ENCODE data around the gene KCNJ11. TPM values are rescaled to one million over a fixed set of nuclear protein-coding genes. Genes with fewer than 3 reads are reported as not detected.

The KCNJ11 gene
- polyA plus RNA-seq, 1 donor from 2014 or later: 8.0 TPM

DNA sequence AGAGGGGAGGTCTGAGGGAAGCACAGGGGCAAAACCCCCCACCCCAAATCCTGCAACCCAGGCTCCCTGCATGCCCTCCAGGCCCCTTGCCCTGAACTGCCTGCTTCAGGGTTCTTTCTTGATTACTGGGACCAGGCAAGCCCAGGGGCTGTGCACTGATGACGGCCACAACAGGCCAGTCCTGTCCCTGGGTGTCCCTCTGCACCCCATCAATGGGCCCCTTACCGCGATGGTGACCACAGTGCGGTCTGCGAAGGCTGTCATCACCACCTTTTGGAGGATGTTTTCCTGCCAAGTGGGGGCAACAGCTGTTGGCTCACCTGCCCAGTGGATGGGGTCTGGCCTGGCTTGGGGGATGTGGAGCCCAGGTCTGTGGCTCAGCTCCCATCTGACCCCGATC lies 5.0 kb upstream of the KCNJ11 start:
- Histone ChIP-seq H2AFZ (ENCODE audit: low read depth, low read length) (no peak overlapping the region), H3K4me2 (ENCODE audit: low read length) (no peak overlapping the region)
- no peak for TF ChIP-seq EZH2 (IDR thresholded peaks at IDR 0.05; ENCODE audit: borderline replicate concordance, insufficient read depth, low read length, poor library complexity, severe bottlenecking)
- TF ChIP-seq, protein P1, sequence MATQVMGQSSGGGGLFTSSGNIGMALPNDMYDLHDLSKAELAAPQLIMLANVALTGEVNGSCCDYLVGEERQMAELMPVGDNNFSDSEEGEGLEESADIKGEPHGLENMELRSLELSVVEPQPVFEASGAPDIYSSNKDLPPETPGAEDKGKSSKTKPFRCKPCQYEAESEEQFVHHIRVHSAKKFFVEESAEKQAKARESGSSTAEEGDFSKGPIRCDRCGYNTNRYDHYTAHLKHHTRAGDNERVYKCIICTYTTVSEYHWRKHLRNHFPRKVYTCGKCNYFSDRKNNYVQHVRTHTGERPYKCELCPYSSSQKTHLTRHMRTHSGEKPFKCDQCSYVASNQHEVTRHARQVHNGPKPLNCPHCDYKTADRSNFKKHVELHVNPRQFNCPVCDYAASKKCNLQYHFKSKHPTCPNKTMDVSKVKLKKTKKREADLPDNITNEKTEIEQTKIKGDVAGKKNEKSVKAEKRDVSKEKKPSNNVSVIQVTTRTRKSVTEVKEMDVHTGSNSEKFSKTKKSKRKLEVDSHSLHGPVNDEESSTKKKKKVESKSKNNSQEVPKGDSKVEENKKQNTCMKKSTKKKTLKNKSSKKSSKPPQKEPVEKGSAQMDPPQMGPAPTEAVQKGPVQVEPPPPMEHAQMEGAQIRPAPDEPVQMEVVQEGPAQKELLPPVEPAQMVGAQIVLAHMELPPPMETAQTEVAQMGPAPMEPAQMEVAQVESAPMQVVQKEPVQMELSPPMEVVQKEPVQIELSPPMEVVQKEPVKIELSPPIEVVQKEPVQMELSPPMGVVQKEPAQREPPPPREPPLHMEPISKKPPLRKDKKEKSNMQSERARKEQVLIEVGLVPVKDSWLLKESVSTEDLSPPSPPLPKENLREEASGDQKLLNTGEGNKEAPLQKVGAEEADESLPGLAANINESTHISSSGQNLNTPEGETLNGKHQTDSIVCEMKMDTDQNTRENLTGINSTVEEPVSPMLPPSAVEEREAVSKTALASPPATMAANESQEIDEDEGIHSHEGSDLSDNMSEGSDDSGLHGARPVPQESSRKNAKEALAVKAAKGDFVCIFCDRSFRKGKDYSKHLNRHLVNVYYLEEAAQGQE (IDR thresholded peaks at IDR 0.05; ENCODE audit: borderline replicate concordance): no peak
- TF ChIP-seq POLR2AphosphoS5 (IDR thresholded peaks at IDR 0.05): no peak
- TF ChIP-seq, protein P2, sequence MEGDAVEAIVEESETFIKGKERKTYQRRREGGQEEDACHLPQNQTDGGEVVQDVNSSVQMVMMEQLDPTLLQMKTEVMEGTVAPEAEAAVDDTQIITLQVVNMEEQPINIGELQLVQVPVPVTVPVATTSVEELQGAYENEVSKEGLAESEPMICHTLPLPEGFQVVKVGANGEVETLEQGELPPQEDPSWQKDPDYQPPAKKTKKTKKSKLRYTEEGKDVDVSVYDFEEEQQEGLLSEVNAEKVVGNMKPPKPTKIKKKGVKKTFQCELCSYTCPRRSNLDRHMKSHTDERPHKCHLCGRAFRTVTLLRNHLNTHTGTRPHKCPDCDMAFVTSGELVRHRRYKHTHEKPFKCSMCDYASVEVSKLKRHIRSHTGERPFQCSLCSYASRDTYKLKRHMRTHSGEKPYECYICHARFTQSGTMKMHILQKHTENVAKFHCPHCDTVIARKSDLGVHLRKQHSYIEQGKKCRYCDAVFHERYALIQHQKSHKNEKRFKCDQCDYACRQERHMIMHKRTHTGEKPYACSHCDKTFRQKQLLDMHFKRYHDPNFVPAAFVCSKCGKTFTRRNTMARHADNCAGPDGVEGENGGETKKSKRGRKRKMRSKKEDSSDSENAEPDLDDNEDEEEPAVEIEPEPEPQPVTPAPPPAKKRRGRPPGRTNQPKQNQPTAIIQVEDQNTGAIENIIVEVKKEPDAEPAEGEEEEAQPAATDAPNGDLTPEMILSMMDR (IDR thresholded peaks at IDR 0.05; ENCODE audit: poor library complexity, severe bottlenecking): no peak
- no peak for TF ChIP-seq EP300 (conservative IDR thresholded peaks at IDR 0.05; ENCODE audit: poor library complexity, severe bottlenecking)
- TF ChIP-seq MXI1 (conservative IDR thresholded peaks at IDR 0.05; ENCODE audit: poor library complexity, severe bottlenecking): no peak
- no peak for TF ChIP-seq TAF1 (IDR thresholded peaks at IDR 0.05; ENCODE audit: low read depth)
- no peak for TF ChIP-seq RAD21 (conservative IDR thresholded peaks at IDR 0.05)
- no peak for TF ChIP-seq SMC3 (conservative IDR thresholded peaks at IDR 0.05; ENCODE audit: poor library complexity)

DNA sequence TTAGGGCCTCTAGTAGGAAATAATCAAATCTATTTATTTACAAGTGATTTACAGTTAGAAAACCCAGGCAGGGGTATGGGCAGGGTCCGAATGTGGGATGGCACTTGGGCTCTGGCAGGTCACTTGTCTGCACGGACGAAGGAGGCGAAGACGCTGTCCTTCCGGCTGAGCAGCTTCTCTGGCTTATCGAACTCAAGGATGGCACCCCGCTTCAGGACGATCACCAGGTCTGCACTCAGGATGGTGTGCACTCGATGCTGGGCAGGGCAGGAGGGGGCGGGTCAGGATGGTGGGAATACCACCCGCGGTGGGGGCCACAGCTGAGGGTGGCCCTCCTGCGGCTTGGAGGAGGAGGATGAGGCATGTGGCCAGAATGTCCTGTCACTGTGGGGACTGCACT lies 4.4 kb upstream of the KCNJ11 start:
- Histone ChIP-seq H3K9me3 (ENCODE audit: low read length) (no peaks in the 10 kb centered on the region), H3K79me2 (replicated peaks; ENCODE audit: insufficient read depth, low read length) (no peaks in the 10 kb centered on the region), H3K9ac (ENCODE audit: low read length) (no peak overlapping the region), H2AFZ (ENCODE audit: low read depth, low read length) (no peak overlapping the region), H3K36me3 (ENCODE audit: insufficient read depth, low read length) (no peaks in the 10 kb centered on the region), H3K27ac (ENCODE audit: low read length) (no peak overlapping the region), H3F3A (ENCODE audit: insufficient read depth, low read length, poor library complexity, severe bottlenecking) (no peaks in the 10 kb centered on the region), H3K9me2 (ENCODE audit: insufficient read depth, low read length) (no peaks in the 10 kb centered on the region), H3K4me3 (ENCODE audit: low read length) (no peak overlapping the region), H3K4me2 (ENCODE audit: low read length) (no peak overlapping the region), H3K27me3 (ENCODE audit: insufficient read depth, low read depth, low read length) (no peaks in the 10 kb centered on the region), H4K20me1 (ENCODE audit: insufficient read depth) (no peaks in the 10 kb centered on the region)
- TF ChIP-seq TAF1 (IDR thresholded peaks at IDR 0.05; ENCODE audit: low read depth): no peak
- TF ChIP-seq SMC3 (conservative IDR thresholded peaks at IDR 0.05; ENCODE audit: poor library complexity): no peak
- TF ChIP-seq EP300 (conservative IDR thresholded peaks at IDR 0.05; ENCODE audit: poor library complexity, severe bottlenecking): no peak
- TF ChIP-seq, protein P1 (IDR thresholded peaks at IDR 0.05; ENCODE audit: borderline replicate concordance): no peak

More for the DNA sequence above, 5.0 kb upstream of the KCNJ11 start:
- Histone ChIP-seq H3K27me3 (ENCODE audit: insufficient read depth, low read depth, low read length) (no peaks in the 10 kb centered on the region), H3K9me3 (ENCODE audit: low read length) (no peaks in the 10 kb centered on the region), H3K9ac (ENCODE audit: low read length) (no peak overlapping the region), H3K79me2 (replicated peaks; ENCODE audit: insufficient read depth, low read length) (no peaks in the 10 kb centered on the region), H4K20me1 (ENCODE audit: insufficient read depth) (no peaks in the 10 kb centered on the region), H3K4me3 (ENCODE audit: low read length) (no peak overlapping the region), H3K27ac (ENCODE audit: low read length) (no peak overlapping the region), H3K9me2 (ENCODE audit: insufficient read depth, low read length) (no peaks in the 10 kb centered on the region), H3F3A (ENCODE audit: insufficient read depth, low read length, poor library complexity, severe bottlenecking) (no peaks in the 10 kb centered on the region), H3K36me3 (ENCODE audit: insufficient read depth, low read length) (no peaks in the 10 kb centered on the region)

All from neural cell (in vitro differentiated cells).